ENCODE results near the gene PPP1R14D.
A peak's percentile ranks its signal among the peaks of the same experiment; 100 is the strongest.

The PPP1R14D gene, protein sequence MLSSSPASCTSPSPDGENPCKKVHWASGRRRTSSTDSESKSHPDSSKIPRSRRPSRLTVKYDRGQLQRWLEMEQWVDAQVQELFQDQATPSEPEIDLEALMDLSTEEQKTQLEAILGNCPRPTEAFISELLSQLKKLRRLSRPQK
- total RNA-seq = 0 to 0.77 (median 0) reads per million in 17 experiments

DNA sequence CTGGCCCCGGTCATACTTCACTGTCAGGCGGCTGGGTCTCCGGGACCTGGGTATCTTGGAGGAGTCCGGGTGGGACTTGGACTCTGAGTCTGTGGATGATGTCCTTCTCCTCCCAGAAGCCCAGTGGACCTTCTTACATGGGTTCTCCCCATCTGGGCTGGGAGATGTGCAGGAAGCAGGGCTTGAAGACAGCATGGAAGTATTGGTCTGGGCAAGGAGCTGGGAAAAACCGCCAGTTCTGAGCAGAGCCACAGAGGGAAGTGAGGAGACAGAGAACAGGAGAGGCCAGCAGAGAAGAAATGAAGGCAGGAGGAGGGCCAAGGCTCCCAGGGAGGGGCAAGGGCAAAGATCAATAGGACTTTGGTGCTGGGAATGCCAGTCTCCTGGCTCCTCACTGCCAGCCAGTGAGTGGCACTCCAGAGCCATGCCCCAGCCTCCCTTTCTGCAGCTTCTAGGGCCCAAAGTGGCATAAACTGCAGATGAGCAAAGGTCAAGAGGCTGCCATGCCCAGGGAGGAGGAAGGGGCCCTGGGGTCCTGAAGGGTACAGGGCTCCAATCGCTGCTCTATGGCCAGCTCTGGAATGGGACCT, at the start of gene PPP1R14D:
Gene PPP1R14D, minus strand, starts transcription at position 262 of the 590 bp plus-strand sequence. Its CDS starts 67 bp downstream, at position 195.
- no peak for DNase-seq

DNA sequence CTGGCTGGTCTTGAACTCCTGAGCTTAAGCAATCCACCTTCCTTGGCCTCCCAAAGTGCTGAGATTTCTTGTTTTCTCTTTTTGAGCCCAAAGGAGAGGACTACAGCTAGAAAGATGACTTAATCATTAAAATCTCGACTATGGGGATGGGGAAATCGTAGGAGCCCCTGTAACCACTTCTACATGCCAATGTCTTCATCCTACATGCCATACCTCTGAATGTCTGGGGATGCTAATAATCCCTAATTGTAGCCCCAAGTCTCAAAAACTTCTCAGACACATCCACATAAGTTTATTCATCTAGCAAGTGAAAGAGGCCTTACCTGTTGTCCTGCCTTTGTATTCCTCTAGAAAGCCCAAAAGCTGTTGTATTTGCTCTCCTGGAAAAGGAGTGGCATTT, 49.2 kb upstream of the PPP1R14D start:
- no peak for DNase-seq

DNA sequence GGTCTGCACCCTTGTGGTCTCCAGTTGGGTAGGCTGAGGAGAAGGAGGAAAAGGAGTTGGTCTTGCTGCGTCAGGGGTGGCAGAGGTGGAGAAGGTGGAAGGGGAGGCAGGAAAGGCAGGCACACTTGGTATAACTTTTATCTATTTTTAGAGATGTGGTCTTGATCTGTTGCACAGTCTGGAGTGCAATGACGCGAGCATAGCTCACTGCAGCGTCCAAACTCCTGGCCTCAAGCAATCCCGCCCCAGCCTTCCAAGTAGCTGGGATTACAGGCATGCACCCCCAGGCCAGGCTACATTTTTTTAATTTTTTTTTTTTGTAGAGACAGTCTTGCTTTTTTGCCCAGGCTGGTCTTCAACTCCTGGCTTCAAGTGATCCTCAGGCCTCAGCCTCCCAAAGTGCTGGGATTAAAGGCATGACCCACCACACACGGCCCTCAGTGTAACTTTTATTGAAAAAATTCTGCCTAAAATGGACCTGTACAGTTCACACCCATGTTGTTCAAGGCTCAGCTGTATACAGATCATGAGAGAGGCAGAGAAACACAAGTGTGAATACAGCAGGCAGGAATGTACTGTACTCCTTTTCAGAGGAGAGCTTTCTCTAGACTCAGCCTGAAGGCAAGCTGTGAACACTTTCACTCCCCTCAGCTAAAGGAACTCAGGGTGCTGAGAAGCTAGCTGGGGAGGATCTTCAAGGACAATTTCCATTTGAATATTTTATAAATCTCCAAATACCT, 47.7 kb upstream of the PPP1R14D start:
- no peak for DNase-seq

DNA sequence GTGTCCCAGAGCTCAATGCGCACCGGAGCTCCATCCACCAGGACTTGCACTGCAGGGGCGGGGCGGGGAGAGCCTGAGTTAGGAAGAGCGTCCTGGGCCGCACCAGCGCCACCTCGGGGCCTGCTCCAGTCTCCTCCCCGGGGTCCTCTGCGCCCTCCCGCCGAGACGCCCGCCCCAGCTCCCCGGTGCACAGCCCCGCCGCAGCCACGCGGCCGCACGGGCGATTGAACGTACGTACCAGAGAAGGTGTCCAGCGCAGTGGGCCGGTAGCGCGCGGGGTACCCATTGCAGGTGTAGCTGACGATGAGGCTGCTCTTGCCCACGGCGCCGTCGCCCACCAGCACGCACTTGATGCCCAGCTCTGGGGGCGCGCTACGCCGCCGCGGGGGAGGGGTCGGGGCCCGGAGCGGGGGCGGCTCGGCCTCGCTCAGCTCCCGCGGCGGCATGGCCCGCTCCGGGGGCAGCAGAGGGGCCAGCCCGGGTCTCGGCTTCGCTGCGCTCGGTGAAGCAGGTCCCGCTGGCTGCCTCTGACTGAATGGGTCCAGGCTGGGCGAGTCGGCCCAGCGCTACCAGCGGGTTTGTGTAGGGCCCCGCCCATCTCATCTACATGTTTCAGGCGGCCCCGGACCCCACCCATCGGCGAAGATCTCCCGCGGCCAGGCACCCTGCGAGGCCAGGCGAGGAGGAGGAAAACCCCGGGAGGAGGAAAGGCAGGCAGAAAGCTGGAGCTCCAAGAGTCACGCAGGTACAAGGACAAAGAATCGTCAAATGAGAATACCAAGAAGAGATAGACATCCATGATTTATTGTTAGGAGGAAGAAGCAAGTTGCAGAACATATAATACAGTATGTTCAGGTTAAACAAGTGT, 45.4 kb upstream of the PPP1R14D start, which contains the start of gene RHOV:
Gene RHOV, minus strand, starts transcription at position 541 of the 868 bp plus-strand sequence. Its CDS starts 95 bp downstream, at position 446.
- DNase-seq = peak; percentile 32 to 81 (median 61)

DNA sequence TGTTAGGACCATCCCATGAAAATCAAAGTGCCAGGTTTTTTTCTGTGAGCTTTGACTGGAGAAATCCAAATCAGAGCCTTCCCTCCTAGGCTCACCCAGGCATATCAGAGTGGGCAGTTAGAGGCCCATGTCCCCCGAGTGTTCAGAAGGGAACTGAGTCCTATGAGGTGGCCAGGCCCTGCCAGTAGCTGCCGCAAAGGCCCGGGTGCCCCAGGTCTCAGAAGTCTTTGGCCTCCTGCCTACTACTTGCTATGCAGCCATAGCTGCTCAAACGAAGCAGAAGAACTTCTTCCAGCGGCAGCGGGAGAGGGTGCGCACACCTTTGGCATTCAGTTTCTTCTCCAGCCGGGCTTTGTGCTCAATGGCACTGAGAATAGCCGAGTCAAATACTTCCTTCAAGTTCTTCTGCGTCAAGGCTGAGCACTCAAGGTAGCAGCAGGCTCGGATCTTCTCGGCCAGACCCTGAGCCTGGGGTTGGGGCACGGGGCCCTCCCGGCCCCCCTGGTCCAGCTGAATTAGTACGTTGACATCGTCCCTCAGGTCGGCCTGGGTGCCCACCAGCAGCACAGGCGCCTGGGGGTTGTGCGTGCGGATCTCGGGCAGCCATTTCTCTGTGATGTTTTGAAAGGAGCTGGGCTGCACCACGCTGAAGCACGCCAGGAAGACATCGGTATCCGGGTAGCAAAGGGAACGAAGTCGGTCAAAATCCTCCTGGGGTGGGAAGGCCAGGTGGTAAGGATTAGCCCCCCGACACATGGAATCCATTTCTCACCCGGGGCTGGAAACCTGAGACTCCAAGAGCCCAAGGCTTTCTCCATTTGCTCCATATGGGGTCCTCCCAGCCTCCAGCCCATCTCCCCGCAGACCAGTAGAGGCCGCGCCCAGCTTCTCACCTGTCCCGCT, 44.5 kb upstream of the PPP1R14D start:
- DNase-seq = no peak

DNA sequence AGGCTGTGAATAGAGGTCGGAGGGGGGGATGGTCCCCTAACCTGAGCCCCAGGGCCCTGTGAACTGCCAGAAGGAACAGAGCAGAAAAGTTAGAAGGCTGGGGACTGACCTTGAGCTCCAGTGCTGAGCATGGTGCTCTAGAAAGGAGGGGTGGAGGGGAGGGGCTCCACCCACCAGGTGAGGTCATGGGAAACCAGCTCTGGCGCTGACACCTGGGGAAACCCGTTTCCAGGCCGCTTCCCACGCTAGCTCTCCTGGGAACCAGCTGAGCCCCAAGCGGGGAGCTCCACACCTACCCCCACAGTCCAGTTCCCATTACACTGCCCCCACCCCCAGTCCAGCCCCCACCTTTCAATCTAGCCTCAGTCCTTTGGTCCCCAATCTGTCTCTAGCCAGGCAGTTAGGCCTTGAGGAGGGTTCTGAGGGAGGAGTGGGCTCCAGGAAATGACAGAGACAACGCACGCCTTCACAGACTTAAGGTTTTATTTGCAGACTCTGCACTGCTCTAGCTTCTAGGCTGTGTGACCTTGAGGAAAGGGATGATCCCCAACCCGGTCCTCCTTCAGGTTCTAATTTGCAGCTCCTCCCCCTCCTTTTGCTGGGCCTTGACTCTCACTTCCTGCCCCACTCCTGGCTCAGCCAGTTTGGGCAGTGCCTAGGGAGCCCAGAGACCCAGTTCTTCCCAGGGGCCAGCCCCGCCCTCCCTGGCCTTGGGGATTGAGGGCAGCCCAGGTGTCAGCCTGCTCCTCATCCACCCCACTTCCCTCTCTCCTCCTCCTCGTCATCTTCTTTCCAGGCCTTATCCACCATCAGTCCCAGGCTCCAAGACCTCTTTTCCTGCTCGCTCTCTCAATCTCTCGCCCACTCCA, 43.5 kb upstream of the PPP1R14D start:
- DNase-seq = no peak

DNA sequence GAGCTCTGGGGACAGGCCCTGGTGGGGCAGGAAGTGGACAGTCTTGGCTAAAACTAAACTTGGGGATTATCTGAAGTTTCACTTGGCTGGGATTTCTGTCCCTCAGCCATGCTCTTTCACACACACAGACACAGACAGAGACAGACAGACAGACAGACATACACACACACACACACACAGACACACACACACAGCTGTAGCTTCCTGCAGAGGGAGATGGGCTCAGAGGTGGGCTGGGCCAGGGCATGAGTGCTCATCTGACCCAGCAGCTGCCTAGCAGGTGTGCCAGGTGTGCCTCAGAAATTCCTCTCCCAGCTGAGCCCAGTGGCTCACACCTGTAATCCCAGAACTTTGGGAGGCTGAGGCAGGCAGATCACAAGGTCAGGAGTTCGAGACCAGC, 42.2 kb upstream of the PPP1R14D start:
- DNase-seq = no peak

DNA sequence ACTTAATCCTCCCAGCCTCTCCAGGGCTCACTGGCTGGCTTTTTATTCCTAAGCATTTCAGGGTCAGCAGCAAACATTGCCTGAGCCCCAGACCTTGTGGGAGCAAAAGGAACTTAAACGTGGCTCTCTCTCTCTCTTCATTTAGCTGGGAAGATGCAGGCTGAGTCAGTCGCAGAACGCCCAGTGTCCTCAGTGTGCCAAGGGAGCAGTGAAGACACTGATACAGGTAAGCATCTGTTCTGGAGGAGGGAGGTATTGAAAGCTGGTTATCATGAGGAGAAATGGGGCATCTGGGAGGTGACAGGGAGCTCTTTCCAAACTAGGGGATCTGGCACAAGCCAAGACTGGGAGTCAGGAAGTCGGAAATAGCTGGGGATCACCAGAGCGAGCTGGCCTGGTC, 41.2 kb upstream of the PPP1R14D start:
- DNase-seq = no peak

DNA sequence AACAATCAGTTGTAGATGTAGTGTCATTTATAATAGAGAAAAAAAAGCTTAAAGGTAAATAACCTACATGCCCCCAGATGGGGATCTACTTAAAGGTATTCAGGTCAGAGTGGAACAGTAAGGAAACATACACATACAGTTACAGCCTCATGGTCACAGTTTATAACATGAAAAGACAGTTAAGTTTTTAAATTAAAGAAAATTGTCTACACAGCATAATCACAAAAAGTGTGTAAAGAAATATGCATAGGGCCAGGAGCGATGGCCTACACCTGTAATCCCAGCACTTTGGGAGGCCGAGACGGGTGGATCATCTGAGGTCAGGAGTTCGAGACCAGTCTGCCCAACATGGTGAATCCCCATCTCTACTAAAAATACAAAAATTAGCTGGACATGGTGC, 38.7 kb upstream of the PPP1R14D start:
- no peak for DNase-seq

DNA sequence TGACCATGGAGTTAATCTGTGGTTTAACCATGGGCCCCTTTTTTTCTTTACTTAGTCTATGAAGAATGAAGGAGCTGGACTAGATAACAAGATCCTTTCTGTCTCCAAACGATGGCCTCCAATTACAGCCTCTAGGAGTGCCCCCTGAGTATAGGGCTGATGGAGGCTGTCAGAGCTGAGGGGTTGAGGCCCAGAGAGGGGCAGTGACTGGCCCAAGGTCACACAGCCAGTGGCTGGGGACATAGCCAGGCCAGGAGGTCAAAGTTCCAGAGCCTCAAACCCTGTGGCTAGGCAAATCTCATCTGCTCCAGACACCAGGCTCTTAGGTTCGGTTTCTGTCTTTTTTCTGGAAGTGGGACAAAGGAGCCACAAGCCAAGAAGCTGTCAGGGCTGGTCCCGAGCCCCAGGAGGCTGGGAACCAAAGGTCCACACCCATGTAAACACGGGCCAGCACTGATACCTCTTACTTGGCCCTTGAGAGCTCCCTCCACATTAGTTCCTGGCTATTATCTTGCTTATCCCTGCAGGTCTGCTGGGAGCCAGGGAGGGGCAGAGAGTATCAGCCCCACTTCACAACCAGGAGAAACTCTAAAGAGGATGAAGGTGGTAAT, 35.3 kb upstream of the PPP1R14D start:
- no peak for DNase-seq

DNA sequence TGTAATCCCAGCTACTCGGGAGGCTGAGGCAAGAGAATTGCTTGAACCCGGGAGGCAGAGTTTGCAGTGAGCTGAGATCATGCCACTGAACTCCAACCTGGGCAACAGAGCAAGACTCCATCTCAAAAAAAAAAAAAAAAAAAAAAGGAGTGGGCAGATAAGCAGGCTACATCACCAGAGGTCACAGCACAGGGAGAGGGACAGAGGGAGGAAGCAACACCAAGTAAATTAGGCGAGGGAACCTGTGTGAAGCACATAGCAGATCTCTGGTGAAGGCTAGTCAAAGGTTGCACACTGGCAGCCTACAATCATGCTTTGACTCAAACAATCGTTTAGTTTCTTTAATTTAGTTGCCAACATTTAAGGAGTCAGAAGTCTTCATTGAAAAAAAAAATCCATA, 32.6 kb upstream of the PPP1R14D start:
- peak in 3 of 4 experiments; percentile 15 to 27 (median 21) for DNase-seq

DNA sequence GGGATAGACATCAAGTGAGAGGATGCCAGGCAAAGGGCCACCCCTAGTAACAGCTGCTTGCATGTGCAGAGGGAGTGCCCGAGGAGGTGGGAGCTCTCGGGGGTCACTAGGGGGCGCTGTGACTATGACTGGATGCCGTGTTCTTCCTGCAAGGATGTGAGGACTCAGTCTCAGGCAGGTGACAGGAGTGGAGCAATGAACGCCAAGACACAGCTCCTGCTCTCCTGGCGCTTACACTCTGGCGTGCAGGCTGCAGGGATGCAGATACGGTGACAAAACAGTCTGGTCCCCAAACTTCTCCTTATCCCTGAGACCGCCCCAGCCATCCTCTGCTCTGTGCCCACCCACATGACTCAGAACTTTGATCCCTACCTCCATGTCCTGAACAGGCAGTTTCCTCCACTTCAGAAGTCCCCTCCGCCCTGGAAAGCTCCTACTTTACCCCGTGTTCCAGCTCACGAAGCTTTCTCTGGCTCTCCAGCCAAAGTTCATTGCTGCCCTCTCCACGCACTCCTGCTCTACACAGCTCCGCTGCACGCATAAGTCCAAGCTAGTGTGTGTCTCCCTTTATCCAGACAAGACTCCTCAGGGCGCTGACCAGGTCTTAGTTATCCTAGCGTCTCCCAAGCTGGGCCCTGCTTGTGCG, 30.8 kb upstream of the PPP1R14D start:
- peak; percentile 70 to 80 (median 76) for DNase-seq

DNA sequence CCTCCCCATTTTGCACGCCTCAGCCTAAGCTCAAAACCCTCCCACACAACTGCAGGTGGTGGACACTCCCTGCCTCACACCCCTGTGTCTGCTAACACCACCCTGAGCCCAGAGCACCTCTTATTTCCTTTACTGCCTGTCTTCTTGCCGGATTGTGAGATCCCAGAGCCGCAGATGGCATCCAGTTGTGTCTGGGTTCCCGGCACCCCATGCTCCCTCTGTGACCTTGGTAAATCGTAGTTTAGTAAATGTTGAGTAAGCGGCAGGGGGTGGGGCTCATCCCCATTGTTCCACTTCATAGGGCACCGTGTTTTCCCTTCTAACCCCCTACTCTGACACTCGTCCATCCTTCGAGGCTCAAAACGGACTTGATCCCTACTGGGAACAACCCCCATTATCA, 30.2 kb upstream of the PPP1R14D start:
- DNase-seq = no peak

DNA sequence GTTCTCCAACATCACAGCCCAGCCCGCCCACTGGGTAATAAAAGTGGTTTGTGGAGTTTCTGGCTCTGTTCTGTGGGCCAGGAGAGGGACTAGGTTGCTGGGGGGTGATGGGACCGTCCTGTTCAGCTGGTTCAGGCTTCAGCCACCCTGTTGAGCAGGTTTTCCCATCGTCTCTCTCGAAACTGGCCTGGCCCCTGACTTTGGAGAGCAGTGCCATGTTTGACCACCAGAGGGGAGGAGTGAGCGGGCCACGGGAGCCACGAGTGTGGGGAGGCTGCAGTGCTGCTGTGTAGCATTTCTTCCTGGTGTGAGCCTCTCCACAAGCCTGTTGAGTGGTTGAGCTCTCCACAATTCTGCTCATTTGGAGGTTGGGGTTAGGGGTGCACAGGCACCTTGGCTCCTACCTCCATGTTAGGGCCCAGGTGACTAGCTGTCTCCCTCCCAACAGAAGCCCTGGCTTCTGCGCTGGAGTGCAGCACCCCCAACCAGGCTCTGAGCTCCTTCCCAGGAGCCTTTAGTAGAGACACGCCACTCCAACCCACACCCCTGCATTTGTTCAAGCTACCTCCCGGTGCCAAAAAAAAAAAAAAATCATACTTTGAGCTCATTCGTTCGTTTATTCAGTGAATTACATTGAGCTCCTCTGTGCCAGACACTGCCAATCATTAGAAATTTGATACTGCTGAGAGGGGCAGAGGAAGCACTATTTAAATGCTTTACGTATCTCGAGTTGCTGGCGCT, 29.3 kb upstream of the PPP1R14D start:
- DNase-seq = peak; percentile 73 to 87 (median 83)

DNA sequence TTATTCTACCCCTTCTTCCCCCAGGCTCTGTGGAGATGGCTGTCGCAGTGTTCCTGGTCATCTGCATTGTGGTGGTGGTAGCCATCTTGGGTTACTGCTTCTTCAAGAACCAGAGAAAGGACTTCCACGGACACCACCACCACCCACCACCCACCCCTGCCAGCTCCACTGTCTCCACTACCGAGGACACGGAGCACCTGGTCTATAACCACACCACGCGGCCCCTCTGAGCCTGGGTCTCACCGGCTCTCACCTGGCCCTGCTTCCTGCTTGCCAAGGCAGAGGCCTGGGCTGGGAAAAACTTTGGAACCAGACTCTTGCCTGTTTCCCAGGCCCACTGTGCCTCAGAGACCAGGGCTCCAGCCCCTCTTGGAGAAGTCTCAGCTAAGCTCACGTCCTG, 28.2 kb upstream of the PPP1R14D start:
- DNase-seq = no peak

DNA sequence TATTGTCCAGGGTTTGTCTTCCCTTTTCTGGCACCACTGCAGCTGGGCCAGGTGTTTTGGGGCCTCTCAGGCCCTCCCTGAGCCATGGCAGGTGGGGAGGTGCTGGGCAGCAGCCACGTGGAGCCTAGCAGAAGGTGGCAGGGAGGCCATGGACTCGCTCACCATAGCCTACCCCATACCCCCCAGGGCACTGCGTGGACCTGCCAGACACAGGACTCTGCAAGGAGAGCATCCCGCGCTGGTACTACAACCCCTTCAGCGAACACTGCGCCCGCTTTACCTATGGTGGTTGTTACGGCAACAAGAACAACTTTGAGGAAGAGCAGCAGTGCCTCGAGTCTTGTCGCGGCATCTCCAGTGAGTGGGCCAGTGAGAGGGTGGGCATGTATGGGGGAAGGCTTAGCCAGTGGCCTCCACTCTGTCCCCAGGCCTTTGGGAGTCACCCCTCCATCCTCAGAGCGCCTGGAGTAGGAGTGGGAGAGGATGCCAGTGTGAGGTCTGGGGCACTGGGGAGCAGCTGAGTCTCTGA, 27.3 kb upstream of the PPP1R14D start:
- no peak for DNase-seq

DNA sequence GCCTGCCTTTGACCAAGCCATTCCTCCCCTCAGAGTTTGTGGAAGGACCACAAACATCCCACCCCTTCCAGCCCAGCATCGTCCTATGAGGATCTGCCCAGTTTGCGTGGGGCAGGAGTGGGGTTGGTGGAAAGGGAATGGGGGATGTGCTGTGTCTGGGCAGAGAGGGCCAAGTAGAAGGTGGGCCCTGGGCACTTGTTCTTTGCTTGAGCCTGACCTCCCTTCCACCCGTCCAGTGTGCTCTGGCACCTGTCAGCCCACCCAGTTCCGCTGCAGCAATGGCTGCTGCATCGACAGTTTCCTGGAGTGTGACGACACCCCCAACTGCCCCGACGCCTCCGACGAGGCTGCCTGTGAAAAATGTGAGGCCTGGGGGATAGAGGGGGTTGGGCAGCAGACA, 25.7 kb upstream of the PPP1R14D start:
- no peak for DNase-seq

DNA sequence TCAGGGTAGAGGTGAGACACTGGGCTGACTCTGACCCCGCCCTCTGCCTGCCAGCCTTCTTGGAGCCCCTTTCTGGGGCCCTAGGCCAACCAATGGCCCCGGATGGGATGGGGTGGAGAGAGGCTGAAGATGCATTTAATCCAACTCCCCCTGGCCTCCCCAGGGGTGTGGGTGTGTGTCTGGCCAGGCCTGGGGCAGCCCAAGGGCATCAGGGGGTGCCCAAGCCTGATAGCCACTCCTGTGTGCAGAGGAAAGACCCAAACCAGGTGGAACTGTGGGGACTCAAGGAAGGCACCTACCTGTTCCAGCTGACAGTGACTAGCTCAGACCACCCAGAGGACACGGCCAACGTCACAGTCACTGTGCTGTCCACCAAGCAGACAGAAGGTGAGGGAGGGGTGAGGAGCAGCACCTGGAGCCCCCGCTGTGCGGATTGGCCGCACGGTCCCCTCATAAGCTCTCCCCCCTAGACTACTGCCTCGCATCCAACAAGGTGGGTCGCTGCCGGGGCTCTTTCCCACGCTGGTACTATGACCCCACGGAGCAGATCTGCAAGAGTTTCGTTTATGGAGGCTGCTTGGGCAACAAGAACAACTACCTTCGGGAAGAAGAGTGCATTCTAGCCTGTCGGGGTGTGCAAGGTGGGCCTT, 24.9 kb upstream of the PPP1R14D start:
- no peak for DNase-seq

Data from suppressor macrophage (primary cell).